ENCODE data around the gene TFDP1. TPM values are rescaled to one million over a fixed set of nuclear protein-coding genes. Genes with fewer than 3 reads are reported as not detected.
A peak's percentile ranks its signal among the peaks of the same experiment; 100 is the strongest.

TFDP1 gene
- total RNA-seq, 2 experiments from 2014 or later = 242 to 250 TPM

- no peak overlapping the region for H3K4me3 Mint-ChIP-seq
- H3K27ac Mint-ChIP-seq = no peak overlapping the region
- H3K27me3 Mint-ChIP-seq = no peaks in the 10 kb centered on the region
- H3K36me3 Mint-ChIP-seq = peaks cover 49% of the 10 kb centered on the region
- no peaks in the 10 kb centered on the region for H3K9me3 Mint-ChIP-seq
- no peak for DNase-seq
- H3K4me1 Mint-ChIP-seq = peaks cover 25% of the 10 kb centered on the region
These were observed 48.3 kb downstream of the TFDP1 start for GRCh38 chr13:113632706-113633484.

- Mint-ChIP-seq H3K27me3 (no peaks in the 10 kb centered on the region), H3K9me3 (no peaks in the 10 kb centered on the region), H3K36me3 (peaks cover 47% of the 10 kb centered on the region), H3K27ac (no peak overlapping the region), H3K4me1 (peaks cover 25% of the 10 kb centered on the region), H3K4me3 (no peak overlapping the region)
- no peak for DNase-seq
These were observed 48.9 kb downstream of the TFDP1 start for GRCh38 chr13:113633485-113633873.

GRCh38 chr13:113634279-113635047 is 49.9 kb downstream of the TFDP1 start:
- Mint-ChIP-seq H3K36me3 (peaks cover 47% of the 10 kb centered on the region), H3K4me3 (no peak overlapping the region), H3K27ac (peak overlapping the region; percentile 2), H3K9me3 (no peaks in the 10 kb centered on the region), H3K27me3 (no peaks in the 10 kb centered on the region), H3K4me1 (peaks cover 28% of the 10 kb centered on the region)
- DNase-seq = no peak

GRCh38 chr13:113635048-113635420 is 50.5 kb downstream of the TFDP1 start:
- H3K4me3 Mint-ChIP-seq = no peak overlapping the region
- no peaks in the 10 kb centered on the region for H3K27me3 Mint-ChIP-seq
- H3K9me3 Mint-ChIP-seq = no peaks in the 10 kb centered on the region
- H3K4me1 Mint-ChIP-seq = peaks cover 28% of the 10 kb centered on the region
- no peak for DNase-seq
- H3K27ac Mint-ChIP-seq = no peak overlapping the region
- H3K36me3 Mint-ChIP-seq = peaks cover 51% of the 10 kb centered on the region

- H3K36me3 Mint-ChIP-seq = peaks cover 58% of the 10 kb centered on the region
- peaks cover 25% of the 10 kb centered on the region for H3K4me1 Mint-ChIP-seq
- DNase-seq = no peak
- no peak overlapping the region for H3K27ac Mint-ChIP-seq
- H3K27me3 Mint-ChIP-seq = no peaks in the 10 kb centered on the region
- no peaks in the 10 kb centered on the region for H3K9me3 Mint-ChIP-seq
- no peak overlapping the region for H3K4me3 Mint-ChIP-seq
These were observed 51.2 kb downstream of the TFDP1 start for GRCh38 chr13:113635709-113636108.

- H3K27ac Mint-ChIP-seq = no peak overlapping the region
- no peak for DNase-seq
- H3K4me1 Mint-ChIP-seq = peaks cover 25% of the 10 kb centered on the region
- H3K36me3 Mint-ChIP-seq = peaks cover 61% of the 10 kb centered on the region
- H3K4me3 Mint-ChIP-seq = no peak overlapping the region
- H3K27me3 Mint-ChIP-seq = no peaks in the 10 kb centered on the region
- H3K9me3 Mint-ChIP-seq = no peaks in the 10 kb centered on the region
These were observed 51.9 kb downstream of the TFDP1 start for GRCh38 chr13:113636266-113636963.

- Mint-ChIP-seq H3K27ac (peak overlapping the region; percentile 16), H3K36me3 (peaks cover 67% of the 10 kb centered on the region), H3K9me3 (no peaks in the 10 kb centered on the region), H3K4me1 (peaks cover 25% of the 10 kb centered on the region), H3K4me3 (no peak overlapping the region), H3K27me3 (no peaks in the 10 kb centered on the region)
- DNase-seq = no peak
These were observed 53.0 kb downstream of the TFDP1 start for GRCh38 chr13:113637262-113638160.

GRCh38 chr13:113638173-113638746 is 53.7 kb downstream of the TFDP1 start:
- H3K27ac Mint-ChIP-seq = no peak overlapping the region
- H3K9me3 Mint-ChIP-seq = no peaks in the 10 kb centered on the region
- no peak for DNase-seq
- no peak overlapping the region for H3K4me3 Mint-ChIP-seq
- peaks cover 19% of the 10 kb centered on the region for H3K4me1 Mint-ChIP-seq
- H3K36me3 Mint-ChIP-seq = peaks cover 67% of the 10 kb centered on the region
- no peaks in the 10 kb centered on the region for H3K27me3 Mint-ChIP-seq

GRCh38 chr13:113638806-113639205 is 54.3 kb downstream of the TFDP1 start:
- Mint-ChIP-seq H3K4me3 (no peak overlapping the region), H3K27ac (no peak overlapping the region), H3K9me3 (no peaks in the 10 kb centered on the region), H3K36me3 (peaks cover 62% of the 10 kb centered on the region), H3K27me3 (no peaks in the 10 kb centered on the region), H3K4me1 (peaks cover 14% of the 10 kb centered on the region)
- DNase-seq = no peak

- no peak overlapping the region for H3K4me3 Mint-ChIP-seq
- no peaks in the 10 kb centered on the region for H3K27me3 Mint-ChIP-seq
- no peak overlapping the region for H3K27ac Mint-ChIP-seq
- H3K9me3 Mint-ChIP-seq = no peaks in the 10 kb centered on the region
- H3K4me1 Mint-ChIP-seq = peaks cover 5% of the 10 kb centered on the region
- DNase-seq = no peak
- H3K36me3 Mint-ChIP-seq = peaks cover 53% of the 10 kb centered on the region
These were observed 55.2 kb downstream of the TFDP1 start for GRCh38 chr13:113639616-113640262.

GRCh38 chr13:113641426-113641825 is 56.9 kb downstream of the TFDP1 start:
- Mint-ChIP-seq H3K36me3 (peaks cover 45% of the 10 kb centered on the region), H3K4me1 (peaks cover 15% of the 10 kb centered on the region), H3K4me3 (no peak overlapping the region), H3K27me3 (no peaks in the 10 kb centered on the region), H3K27ac (no peak overlapping the region), H3K9me3 (no peaks in the 10 kb centered on the region)
- DNase-seq = no peak

- H3K9me3 Mint-ChIP-seq = no peaks in the 10 kb centered on the region
- no peak overlapping the region for H3K27ac Mint-ChIP-seq
- H3K36me3 Mint-ChIP-seq = peaks cover 42% of the 10 kb centered on the region
- no peaks in the 10 kb centered on the region for H3K27me3 Mint-ChIP-seq
- H3K4me1 Mint-ChIP-seq = peaks cover 22% of the 10 kb centered on the region
- H3K4me3 Mint-ChIP-seq = no peak overlapping the region
- DNase-seq = no peak
These were observed 58.0 kb downstream of the TFDP1 start for GRCh38 chr13:113642563-113642962.

GRCh38 chr13:113643593-113643992 is 59.0 kb downstream of the TFDP1 start:
- H3K4me1 Mint-ChIP-seq = peaks cover 22% of the 10 kb centered on the region
- H3K4me3 Mint-ChIP-seq = no peak overlapping the region
- peaks cover 43% of the 10 kb centered on the region for H3K36me3 Mint-ChIP-seq
- H3K27ac Mint-ChIP-seq = no peak overlapping the region
- no peaks in the 10 kb centered on the region for H3K9me3 Mint-ChIP-seq
- no peaks in the 10 kb centered on the region for H3K27me3 Mint-ChIP-seq
- no peak for DNase-seq

GRCh38 chr13:113644800-113645199 is 60.2 kb downstream of the TFDP1 start:
- Mint-ChIP-seq H3K27me3 (no peaks in the 10 kb centered on the region), H3K27ac (no peak overlapping the region), H3K4me3 (no peak overlapping the region), H3K9me3 (no peaks in the 10 kb centered on the region), H3K36me3 (peaks cover 38% of the 10 kb centered on the region), H3K4me1 (peaks cover 20% of the 10 kb centered on the region)
- no peak for DNase-seq

All from activated naive CD8-positive, alpha-beta T cell treated with anti-CD3 and anti-CD28 coated beads for 36 hours (primary cell).